Activated T-helper 1 cell treated with anti-CD3 and anti-CD28 coated beads, Interleukin-2, amount 50 U/mL, for 16 hours (primary cell): Measurements from ENCODE around the gene UGT1A8.
"Not testable (repeated sequence)": the region's sequence is repeated elsewhere in the genome, so short reads cannot be mapped to it uniquely, and the experiment has no call there.

Experiments used
- DNase-seq, 2 donors: peaks; one replicate each; pipeline ENCODE4 v3.0.0-alpha.2; 2020; ENCODE audit warnings: low read depth in 1 of 2, low spot score in 1 of 2

UGT1A8 gene

GRCh38 chr2:233638836-233639235, 21.4 kb downstream of the UGT1A8 start:
- DNase-seq: no peak

GRCh38 chr2:233639860-233640259, 22.4 kb downstream of the UGT1A8 start:
- no peak for DNase-seq

- DNase-seq: no peak
Measured at GRCh38 chr2:233643128-233643527, 25.7 kb downstream of the UGT1A8 start.

GRCh38 chr2:233646033-233646432, 28.6 kb downstream of the UGT1A8 start:
- not testable (repeated sequence) for DNase-seq

- DNase-seq: no peak
Measured at GRCh38 chr2:233650981-233651380, 33.5 kb downstream of the UGT1A8 start.

GRCh38 chr2:233651430-233651829, 34.0 kb downstream of the UGT1A8 start:
- no peak for DNase-seq

- DNase-seq: no peak
Measured at GRCh38 chr2:233654501-233654900, 37.1 kb downstream of the UGT1A8 start.

GRCh38 chr2:233655043-233655442, 37.6 kb downstream of the UGT1A8 start:
- DNase-seq: no peak

- not testable (repeated sequence) for DNase-seq
Measured at GRCh38 chr2:233655943-233656342, 38.5 kb downstream of the UGT1A8 start.

GRCh38 chr2:233656443-233656842, 39.0 kb downstream of the UGT1A8 start:
- no peak for DNase-seq

- DNase-seq: no peak
Measured at GRCh38 chr2:233658610-233659009, 41.2 kb downstream of the UGT1A8 start.

- DNase-seq: no peak
Measured at GRCh38 chr2:233663911-233664310, 46.5 kb downstream of the UGT1A8 start.

GRCh38 chr2:233668605-233669260, 51.3 kb downstream of the UGT1A8 start:
- DNase-seq: no peak

- DNase-seq: no peak
Measured at GRCh38 chr2:233671290-233672161, 54.1 kb downstream of the UGT1A8 start, which contains the start of gene UGT1A9. Gene UGT1A9 (plus strand): TSS chr2:233671898. CDS start chr2:233671935, 37 bp downstream.

- no peak for DNase-seq
Measured at GRCh38 chr2:233672886-233673285, 55.5 kb downstream of the UGT1A8 start.

GRCh38 chr2:233673896-233674295, 56.5 kb downstream of the UGT1A8 start:
- DNase-seq: no peak

GRCh38 chr2:233674314-233674713, 56.9 kb downstream of the UGT1A8 start:
- DNase-seq: no peak

- no peak for DNase-seq
Measured at GRCh38 chr2:233674995-233675394, 57.6 kb downstream of the UGT1A8 start.

- DNase-seq: no peak
Measured at GRCh38 chr2:233676046-233676445, 58.6 kb downstream of the UGT1A8 start.

- no peak for DNase-seq
Measured at GRCh38 chr2:233679196-233679595, 61.8 kb downstream of the UGT1A8 start.

- no peak for DNase-seq
Measured at GRCh38 chr2:233680361-233681045, 63.1 kb downstream of the UGT1A8 start.
